D721Med (cell line): Measurements from ENCODE around the gene YJU2.
"Not testable (repeated sequence)": the region's sequence is repeated elsewhere in the genome, so short reads cannot be mapped to it uniquely, and the experiment has no call there.

Source experiments
- DNase-seq: peaks from one replicate; pipeline ENCODE4 v3.0.0; 2011; ENCODE audit warnings: low spot score; ENCODE audit not compliant: insufficient read length
- FAIRE-seq: peaks from 2 replicates; lab custom pipeline; 2011; peaks lifted over from hg19 to GRCh38; lab: Jason Lieb, UNC
- TF ChIP-seq, protein P1 (sequence below): IDR thresholded peaks from 2 replicates; pipeline ENCODE4 v1.5.1; 2012; ENCODE audit warnings: mild to moderate bottlenecking, control low read depth; ENCODE audit not compliant: insufficient read depth; ENCODE audit errors: missing control alignments

Gene YJU2

GRCh38 chr19:4217429-4218264, 29.2 kb upstream of the YJU2 start:
- no peak for FAIRE-seq
- TF ChIP-seq, protein P1, sequence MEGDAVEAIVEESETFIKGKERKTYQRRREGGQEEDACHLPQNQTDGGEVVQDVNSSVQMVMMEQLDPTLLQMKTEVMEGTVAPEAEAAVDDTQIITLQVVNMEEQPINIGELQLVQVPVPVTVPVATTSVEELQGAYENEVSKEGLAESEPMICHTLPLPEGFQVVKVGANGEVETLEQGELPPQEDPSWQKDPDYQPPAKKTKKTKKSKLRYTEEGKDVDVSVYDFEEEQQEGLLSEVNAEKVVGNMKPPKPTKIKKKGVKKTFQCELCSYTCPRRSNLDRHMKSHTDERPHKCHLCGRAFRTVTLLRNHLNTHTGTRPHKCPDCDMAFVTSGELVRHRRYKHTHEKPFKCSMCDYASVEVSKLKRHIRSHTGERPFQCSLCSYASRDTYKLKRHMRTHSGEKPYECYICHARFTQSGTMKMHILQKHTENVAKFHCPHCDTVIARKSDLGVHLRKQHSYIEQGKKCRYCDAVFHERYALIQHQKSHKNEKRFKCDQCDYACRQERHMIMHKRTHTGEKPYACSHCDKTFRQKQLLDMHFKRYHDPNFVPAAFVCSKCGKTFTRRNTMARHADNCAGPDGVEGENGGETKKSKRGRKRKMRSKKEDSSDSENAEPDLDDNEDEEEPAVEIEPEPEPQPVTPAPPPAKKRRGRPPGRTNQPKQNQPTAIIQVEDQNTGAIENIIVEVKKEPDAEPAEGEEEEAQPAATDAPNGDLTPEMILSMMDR: no peak
- peak; percentile 1 for DNase-seq

- not testable (repeated sequence) for FAIRE-seq, DNase-seq
Observed at GRCh38 chr19:4218523-4218922, 28.4 kb upstream of the YJU2 start.

DNA sequence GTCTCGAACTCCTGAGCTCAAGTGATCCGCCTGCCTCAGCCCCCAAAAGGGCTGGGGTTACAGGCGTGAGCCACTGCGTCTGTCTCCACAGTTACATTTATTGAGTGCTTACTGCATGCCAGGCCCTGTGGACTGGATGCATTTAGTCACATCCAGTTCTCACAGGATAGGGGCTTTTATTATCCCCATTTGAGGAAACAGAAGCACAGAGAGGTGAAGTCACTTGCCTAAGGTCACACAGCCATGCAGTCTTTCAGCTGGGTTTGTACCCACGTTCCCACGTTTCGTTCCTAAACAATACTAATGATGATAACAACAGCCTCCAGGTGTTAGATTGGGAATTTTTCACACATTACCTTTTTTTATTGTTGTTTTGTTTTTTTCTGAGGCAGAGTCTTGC, 26.7 kb upstream of the YJU2 start:
- no peak for DNase-seq
- FAIRE-seq: no peak
- TF ChIP-seq, protein P1: no peak

- TF ChIP-seq, protein P1: no peak
- DNase-seq: no peak
- FAIRE-seq: no peak
Observed at GRCh38 chr19:4224470-4224869, 22.4 kb upstream of the YJU2 start.

- no peak for FAIRE-seq
- TF ChIP-seq, protein P1: no peak
- no peak for DNase-seq
Observed at GRCh38 chr19:4225885-4226284, 21.0 kb upstream of the YJU2 start.

- FAIRE-seq: no peak
- TF ChIP-seq, protein P1: no peak
- DNase-seq: no peak
Observed at GRCh38 chr19:4227771-4228170, 19.1 kb upstream of the YJU2 start.

- TF ChIP-seq, protein P1: no peak
- FAIRE-seq (no peak), DNase-seq (no peak)
Observed at GRCh38 chr19:4228765-4229178, 18.1 kb upstream of the YJU2 start.
